Trophoblast cell (in vitro differentiated cells and primary cell): Measurements from ENCODE around the gene POLR2B.

Source experiments
- DNase-seq, 2 donors: peaks; one replicate each; pipeline ENCODE4 v3.0.0-alpha.2; 2016
- H2AFZ ChIP-seq: 2 replicates; pipeline ENCODE4 v1.6.1; 2013; ENCODE audit warnings: low read length, moderate library complexity, mild to moderate bottlenecking; ENCODE audit not compliant: insufficient read depth, poor library complexity
- H2AK5ac ChIP-seq: 2 replicates; pipeline ENCODE4 v1.6.1; 2013; ENCODE audit warnings: mild to moderate bottlenecking, low read length
- H2BK120ac ChIP-seq: 2 replicates; pipeline ENCODE4 v1.6.1; 2013; ENCODE audit warnings: low read length, mild to moderate bottlenecking, moderate library complexity; ENCODE audit not compliant: insufficient read depth, poor library complexity
- H2BK12ac ChIP-seq: 2 replicates; pipeline ENCODE4 v1.6.1; 2013; ENCODE audit warnings: mild to moderate bottlenecking, low read length, moderate library complexity
- H2BK5ac ChIP-seq: 2 replicates; pipeline ENCODE4 v1.6.1; 2013; ENCODE audit warnings: low read length, low read depth, moderate library complexity, mild to moderate bottlenecking; ENCODE audit not compliant: poor library complexity
- H3K14ac ChIP-seq: 2 replicates; pipeline ENCODE4 v1.6.1; 2013; ENCODE audit warnings: mild to moderate bottlenecking, low read length
- H3K18ac ChIP-seq: 2 replicates; pipeline ENCODE4 v1.6.1; 2013; ENCODE audit warnings: mild to moderate bottlenecking, low read length
- H3K23ac ChIP-seq: 2 replicates; pipeline ENCODE4 v1.6.1; 2013; ENCODE audit warnings: low read length
- H3K27ac ChIP-seq: 2 replicates; pipeline ENCODE4 v1.5.1; 2013; ENCODE audit warnings: low read depth, mild to moderate bottlenecking, inconsistent platforms, low read length, moderate library complexity
- H3K27me3 ChIP-seq: 2 replicates; pipeline ENCODE4 v1.6.1; 2013; ENCODE audit warnings: inconsistent platforms, mild to moderate bottlenecking, low read length, moderate library complexity; ENCODE audit not compliant: insufficient read depth
- H3K36me3 ChIP-seq, 2 experiments: 1 replicate in 1 of 2; 2 replicates in 1 of 2; pipeline ENCODE4 v1.6.1; 2013; ENCODE audit warnings: low read length in 2 of 2, mild to moderate bottlenecking in 2 of 2, moderate library complexity in 1 of 2; ENCODE audit not compliant: insufficient read depth in 2 of 2, control insufficient read depth in 1 of 2
- H3K4ac ChIP-seq: 2 replicates; pipeline ENCODE4 v1.6.1; 2013; ENCODE audit warnings: low read depth, mild to moderate bottlenecking, low read length, moderate library complexity
- H3K4me1 ChIP-seq, 2 experiments: 1 replicate in 1 of 2; 2 replicates in 1 of 2; pipeline ENCODE4 v1.6.1; 2013; ENCODE audit warnings: low read length in 2 of 2, mild to moderate bottlenecking in 2 of 2, moderate library complexity in 1 of 2; ENCODE audit not compliant: insufficient read depth in 2 of 2, control insufficient read depth in 1 of 2
- H3K4me2 ChIP-seq: 2 replicates; pipeline ENCODE4 v1.6.1; 2013; ENCODE audit warnings: inconsistent platforms, mild to moderate bottlenecking, low read length, moderate library complexity
- H3K4me3 ChIP-seq: 2 replicates; pipeline ENCODE4 v1.5.1; 2013; ENCODE audit warnings: mild to moderate bottlenecking, low read depth, low read length, inconsistent platforms
- H3K79me1 ChIP-seq: one replicate; pipeline ENCODE4 v1.6.1; 2013; ENCODE audit warnings: low read length
- H3K79me2 ChIP-seq: 2 replicates; pipeline ENCODE4 v1.6.1; 2013; ENCODE audit warnings: low read length, mild to moderate bottlenecking; ENCODE audit not compliant: control insufficient read depth, insufficient read depth, poor library complexity
- H3K9ac ChIP-seq: 2 replicates; pipeline ENCODE4 v1.6.1; 2013; ENCODE audit warnings: mild to moderate bottlenecking, low read length
- H3K9me3 ChIP-seq: 2 replicates; pipeline ENCODE4 v1.6.1; 2013; ENCODE audit warnings: low read depth, mild to moderate bottlenecking, control low read depth, inconsistent platforms, low read length; ENCODE audit not compliant: insufficient read depth
- H4K12ac ChIP-seq: 2 replicates; pipeline ENCODE4 v1.6.1; 2013; ENCODE audit warnings: low read depth, mild to moderate bottlenecking, low read length, moderate library complexity
- H4K8ac ChIP-seq: 2 replicates; pipeline ENCODE4 v1.6.1; 2013; ENCODE audit warnings: low read depth, mild to moderate bottlenecking, low read length, moderate library complexity
- H4K91ac ChIP-seq: one replicate; pipeline ENCODE4 v1.6.1; 2013; ENCODE audit warnings: low read depth, mild to moderate bottlenecking, low read length, moderate library complexity
- WGBS: extraction: QIAGEN DNeasy Blood & Tissue Kit; methylation state at CpG from one replicate; pipeline ENCODE4 v1.1.7; 2013; ENCODE audit warnings: missing lambda C conversion rate; ENCODE audit not compliant: insufficient read length, insufficient coverage; ENCODE audit errors: extremely low coverage; 5-methylcytosine and 5-hydroxymethylcytosine counted together

Gene POLR2B

DNA sequence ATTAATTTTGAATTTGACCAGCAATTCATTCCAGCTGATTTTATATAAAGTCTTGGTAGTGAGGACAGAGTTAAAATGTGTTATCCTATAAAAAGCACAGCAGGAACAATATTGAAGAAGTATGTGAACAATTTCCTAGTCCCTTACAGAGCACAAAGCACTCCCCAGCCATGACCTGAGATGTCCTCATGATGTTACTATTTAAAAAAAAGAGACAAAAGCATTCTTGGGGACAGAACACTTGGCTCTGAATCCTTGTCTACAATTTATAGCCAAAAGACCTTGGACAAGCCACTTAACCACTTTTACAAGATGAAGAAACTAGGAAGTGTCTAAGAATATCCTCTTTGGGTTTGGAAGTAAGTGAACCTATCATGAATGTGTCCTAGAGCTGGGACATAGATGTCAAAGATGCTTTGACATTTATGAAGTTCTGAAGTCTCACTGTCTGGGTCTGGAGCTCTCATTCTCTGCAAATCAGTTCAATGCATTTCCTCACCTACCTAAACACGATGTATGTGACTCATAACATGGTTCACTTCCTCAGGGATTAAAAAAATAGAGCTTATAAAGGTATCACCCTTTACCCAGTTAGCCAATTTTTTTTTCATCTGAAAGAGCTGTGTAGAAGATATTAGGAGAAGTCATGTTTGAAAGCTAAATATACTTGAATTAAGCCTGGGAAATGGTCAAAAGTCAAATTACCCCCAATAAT is 70.1 kb downstream of the POLR2B start:
- Histone ChIP-seq H4K91ac (no peak overlapping the region), H2BK120ac (no peak overlapping the region), H3K79me1 (peaks cover 29% of the 10 kb centered on the region), H2BK12ac (no peak overlapping the region), H3K9me3 (peaks cover 4% of the 10 kb centered on the region), H3K18ac (no peak overlapping the region), H3K27me3 (no peaks in the 10 kb centered on the region), H3K36me3 (peaks cover 12 to 20% of the 10 kb centered on the region in 2 experiments), H2AFZ (no peak overlapping the region), H4K12ac (no peak overlapping the region), H3K79me2 (peaks cover 3% of the 10 kb centered on the region), H3K14ac (no peak overlapping the region), H4K8ac (no peak overlapping the region), H3K9ac (no peak overlapping the region), H3K4me1 (peaks cover 4 to 5% of the 10 kb centered on the region in 2 experiments), H3K23ac (no peak overlapping the region), H3K4me3 (no peak overlapping the region), H3K27ac (peak overlapping the region; percentile 27), H3K4me2 (no peak overlapping the region), H2AK5ac (no peak overlapping the region), H3K4ac (no peak overlapping the region), H2BK5ac (no peak overlapping the region)
- DNase-seq: no peak
- WGBS: no CpG with 5 or more reads among the region's 1 CpG

DNA sequence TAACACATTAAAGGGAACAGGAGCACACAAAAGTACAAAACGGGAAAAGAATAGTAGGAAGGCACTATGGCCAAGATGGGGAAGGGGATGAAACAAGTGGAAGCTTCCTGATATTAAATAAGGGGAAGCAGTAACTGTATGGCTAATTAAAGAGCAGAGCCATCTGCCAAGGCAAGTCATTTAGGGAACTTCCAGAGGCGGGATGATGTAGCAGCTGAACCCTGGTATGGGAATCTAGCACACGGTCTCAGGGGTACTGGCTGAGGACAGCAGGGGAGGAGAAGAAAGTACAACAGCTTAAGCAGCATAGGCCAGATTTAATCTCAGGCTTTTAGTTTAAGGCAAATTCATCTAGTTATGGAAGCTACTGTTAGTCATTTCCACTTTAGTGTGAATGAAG is 72.4 kb downstream of the POLR2B start:
- no peak overlapping the region for H3K4me3 ChIP-seq

DNA sequence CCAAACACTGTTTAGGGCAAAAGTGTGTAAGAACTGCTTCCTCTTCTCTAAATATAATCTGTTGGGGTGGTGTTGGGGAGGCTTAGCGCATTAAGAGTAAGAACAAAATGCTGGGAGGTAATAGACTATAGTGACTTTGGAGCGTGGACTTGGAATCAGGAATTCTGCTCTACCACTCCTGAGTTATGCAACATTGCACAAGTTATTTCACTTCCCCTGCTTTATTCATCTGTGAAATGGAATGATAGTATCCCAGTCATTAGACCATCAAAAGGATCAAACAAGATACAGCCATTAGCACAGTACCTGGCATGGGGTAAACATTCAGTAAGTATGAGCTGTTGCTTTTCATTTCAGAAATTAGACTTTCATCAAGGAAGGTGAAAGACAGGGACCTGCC is 72.8 kb downstream of the POLR2B start:
- H4K12ac ChIP-seq: no peak overlapping the region
- H3K4me2 ChIP-seq: no peak overlapping the region
- H2BK120ac ChIP-seq: peak overlapping the region; percentile 3
- peaks cover 15 to 18% of the 10 kb centered on the region in 2 experiments for H3K4me1 ChIP-seq
- no peak overlapping the region for H3K23ac ChIP-seq
- H3K9ac ChIP-seq: no peak overlapping the region
- peak overlapping the region; percentile 31 for H2AK5ac ChIP-seq
- peak overlapping the region; percentile 46 for H4K91ac ChIP-seq
- no peak overlapping the region for H3K4me3 ChIP-seq
- H2BK12ac ChIP-seq: no peak overlapping the region
- no peak overlapping the region for H3K18ac ChIP-seq
- peak in 1 of 2 donors; percentile 15 for DNase-seq
- H3K14ac ChIP-seq: no peak overlapping the region
- H4K8ac ChIP-seq: no peak overlapping the region
- peaks cover 12% of the 10 kb centered on the region for H3K79me2 ChIP-seq
- no peak overlapping the region for H2AFZ ChIP-seq
- H3K9me3 ChIP-seq: peaks cover 4% of the 10 kb centered on the region
- H3K79me1 ChIP-seq: peaks cover 43% of the 10 kb centered on the region
- H3K27ac ChIP-seq: no peak overlapping the region
- H3K27me3 ChIP-seq: no peaks in the 10 kb centered on the region
- no CpG with 5 or more reads among the region's 2 CpGs for WGBS
- peak overlapping the region; percentile 22 for H3K4ac ChIP-seq
- H2BK5ac ChIP-seq: no peak overlapping the region
- H3K36me3 ChIP-seq: peaks cover 16 to 20% of the 10 kb centered on the region in 2 experiments

More for the DNA sequence above, 72.4 kb downstream of the POLR2B start:
- Histone ChIP-seq H3K36me3 (peaks cover 16 to 20% of the 10 kb centered on the region in 2 experiments), H3K27ac (no peak overlapping the region), H3K9ac (no peak overlapping the region), H3K14ac (no peak overlapping the region), H3K27me3 (no peaks in the 10 kb centered on the region), H3K4ac (no peak overlapping the region), H2BK120ac (no peak overlapping the region), H4K12ac (no peak overlapping the region), H2AK5ac (no peak overlapping the region), H3K23ac (no peak overlapping the region), H3K79me2 (peaks cover 9% of the 10 kb centered on the region), H2AFZ (no peak overlapping the region), H3K4me2 (no peak overlapping the region), H4K91ac (no peak overlapping the region), H4K8ac (no peak overlapping the region), H3K79me1 (peaks cover 39% of the 10 kb centered on the region), H2BK5ac (no peak overlapping the region), H3K9me3 (peaks cover 4% of the 10 kb centered on the region), H2BK12ac (peak overlapping the region; percentile 10), H3K18ac (no peak overlapping the region), H3K4me1 (peaks cover 13 to 14% of the 10 kb centered on the region in 2 experiments)
- no CpG with 5 or more reads among the region's 3 CpGs for WGBS
- peak in 1 of 2 donors; percentile 16 for DNase-seq

DNA sequence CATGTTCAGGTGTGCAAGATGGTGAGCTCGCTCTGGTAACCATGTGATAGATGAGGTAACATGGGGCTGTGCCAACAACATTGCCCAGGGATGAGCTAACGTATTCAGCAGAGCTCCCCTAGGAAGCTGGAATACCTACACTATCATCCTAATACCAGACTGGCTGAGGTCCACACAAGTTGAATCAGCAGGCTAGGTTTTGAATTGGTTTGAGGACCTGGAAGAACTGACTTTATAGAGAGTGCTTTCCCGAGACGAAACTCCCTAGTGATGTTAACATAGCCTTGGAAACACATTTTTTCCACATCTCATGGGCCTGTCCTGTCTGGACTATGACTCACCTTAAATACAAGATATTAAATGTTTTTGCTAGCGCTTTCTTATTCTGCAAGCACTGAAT is 74.8 kb downstream of the POLR2B start:
- H3K9me3 ChIP-seq: no peaks in the 10 kb centered on the region
- no peaks in the 10 kb centered on the region for H3K27me3 ChIP-seq
- no CpG with 5 or more reads among the region's 5 CpGs for WGBS
- peak overlapping the region; percentile 0 for H2BK5ac ChIP-seq
- peaks cover 10 to 15% of the 10 kb centered on the region in 2 experiments for H3K36me3 ChIP-seq
- peaks cover 50% of the 10 kb centered on the region for H3K79me1 ChIP-seq
- H3K79me2 ChIP-seq: peaks cover 15% of the 10 kb centered on the region
- no peak overlapping the region for H3K9ac ChIP-seq
- H3K23ac ChIP-seq: no peak overlapping the region
- peaks cover 21 to 23% of the 10 kb centered on the region in 2 experiments for H3K4me1 ChIP-seq
- H3K4me2 ChIP-seq: no peak overlapping the region
- H3K18ac ChIP-seq: peak overlapping the region; percentile 1
- H2BK12ac ChIP-seq: peak overlapping the region; percentile 7
- peak overlapping the region; percentile 1 for H2AK5ac ChIP-seq
- H2AFZ ChIP-seq: no peak overlapping the region
- peak overlapping the region; percentile 33 for H4K91ac ChIP-seq
- no peak overlapping the region for H3K4me3 ChIP-seq
- DNase-seq: no peak
- no peak overlapping the region for H3K27ac ChIP-seq
- H4K8ac ChIP-seq: peak overlapping the region; percentile 5
- H4K12ac ChIP-seq: no peak overlapping the region
- H3K14ac ChIP-seq: peak overlapping the region; percentile 19
- H2BK120ac ChIP-seq: peak overlapping the region; percentile 3
- no peak overlapping the region for H3K4ac ChIP-seq
